ENCODE data around the gene TSACC. TPM values are rescaled to one million over a fixed set of nuclear protein-coding genes. Genes with fewer than 3 reads are reported as not detected.

TSACC gene
- total and polyA plus RNA-seq, 2 of the 8 experiments (the other 6 are each of a cell fraction or from before 2014, with no cell fraction given): 1.0 to 5.0 TPM

DNA sequence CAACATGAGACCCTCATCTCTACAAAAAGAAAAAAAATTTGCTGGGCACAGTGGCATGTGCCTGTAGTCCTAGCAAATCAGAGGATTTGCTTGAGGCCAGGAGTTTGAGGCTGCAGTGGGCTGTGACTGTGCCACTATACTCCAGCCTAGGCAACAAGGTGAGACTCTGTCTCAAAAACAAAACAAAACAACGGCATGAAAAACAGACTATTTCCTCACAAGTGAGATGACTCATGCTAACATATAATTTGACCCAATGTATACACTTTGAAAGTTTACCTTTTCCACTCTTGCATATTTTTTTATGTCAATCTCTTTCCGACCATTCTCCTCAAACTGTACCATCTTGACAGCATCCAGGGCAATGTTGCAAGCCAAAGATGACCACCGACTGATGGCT, 17.8 kb upstream of the TSACC start:
- Histone ChIP-seq H3K4me1 (replicated peaks in 1 of 4; ENCODE audit: control insufficient read depth in 3 of 4, insufficient read depth in 4 of 4, low read length in 3 of 4) (no peaks in the 10 kb centered on the region), H4K20me1 (replicated peaks in 1 of 2; ENCODE audit: control insufficient read depth in 1 of 2, insufficient read depth in 2 of 2, low read length in 2 of 2) (peaks cover 0 to 4% of the 10 kb centered on the region in 2 experiments), H3K4me2 (ENCODE audit: insufficient read depth in 1 of 2, low read depth in 2 of 2, low read length in 2 of 2) (no peak overlapping the region), H3K4me3 (ENCODE audit: extremely low read depth in 1 of 4, insufficient read depth in 2 of 4, low read depth in 3 of 4, low read length in 4 of 4) (no peak overlapping the region), H2BK15ac (ENCODE audit: low read length) (no peak overlapping the region), H3K9ac (replicated peaks in 1 of 4; ENCODE audit: extremely low read depth in 1 of 4, low read depth in 3 of 4, low read length in 3 of 4) (no peak overlapping the region), H3K27me3 (replicated peaks in 1 of 4; ENCODE audit: control insufficient read depth in 3 of 4, extremely low read depth in 1 of 4, insufficient read depth in 3 of 4, low read length in 3 of 4) (no peaks in the 10 kb centered on the region), H4K91ac (replicated peaks; ENCODE audit: insufficient read length, low read length) (no peak overlapping the region), H2AFZ (ENCODE audit: low read length) (no peak overlapping the region), H2AK5ac (ENCODE audit: low read depth, low read length) (no peak overlapping the region), H2BK120ac (replicated peaks; ENCODE audit: low read depth, low read length) (no peak overlapping the region), H2BK20ac (ENCODE audit: low read length) (no peak overlapping the region), H3K23me2 (ENCODE audit: low read depth, low read length) (no peaks in the 10 kb centered on the region), H3K4ac (replicated peaks; ENCODE audit: insufficient read length, low read depth, low read length) (no peak overlapping the region), H3K79me2 (ENCODE audit: control insufficient read depth in 1 of 2, insufficient read depth in 2 of 2, low read length in 2 of 2) (no peaks in the 10 kb centered on the region), H3K56ac (replicated peaks; ENCODE audit: insufficient read length, low read depth, low read length) (no peak overlapping the region), H4K5ac (ENCODE audit: insufficient read length, low read depth, low read length) (no peak overlapping the region), H3K27ac (ENCODE audit: low read depth, low read length) (no peak overlapping the region), H3K18ac (ENCODE audit: extremely low read depth, low read length) (no peak overlapping the region), H3K36me3 (ENCODE audit: control insufficient read depth in 2 of 4, insufficient read depth in 4 of 4, low read length in 3 of 4) (peaks cover 58 to 97% (median 82%) of the 10 kb centered on the region in 4 experiments), H2BK5ac (ENCODE audit: low read depth, low read length) (no peak overlapping the region), H4K8ac (ENCODE audit: extremely low read depth, insufficient read depth, low read length) (no peak overlapping the region), H3K79me1 (ENCODE audit: low read depth, low read length) (no peaks in the 10 kb centered on the region), H3K14ac (ENCODE audit: insufficient read length) (no peak overlapping the region), H2BK12ac (ENCODE audit: low read depth, low read length) (no peak overlapping the region), H3K23ac (ENCODE audit: insufficient read length) (no peak overlapping the region), H3K9me3 (ENCODE audit: insufficient read depth in 2 of 2, low read depth in 1 of 2, low read length in 1 of 2) (no peaks in the 10 kb centered on the region)
- TF ChIP-seq MAX (IDR thresholded peaks at IDR 0.05): no peak
- TF ChIP-seq, protein P1, sequence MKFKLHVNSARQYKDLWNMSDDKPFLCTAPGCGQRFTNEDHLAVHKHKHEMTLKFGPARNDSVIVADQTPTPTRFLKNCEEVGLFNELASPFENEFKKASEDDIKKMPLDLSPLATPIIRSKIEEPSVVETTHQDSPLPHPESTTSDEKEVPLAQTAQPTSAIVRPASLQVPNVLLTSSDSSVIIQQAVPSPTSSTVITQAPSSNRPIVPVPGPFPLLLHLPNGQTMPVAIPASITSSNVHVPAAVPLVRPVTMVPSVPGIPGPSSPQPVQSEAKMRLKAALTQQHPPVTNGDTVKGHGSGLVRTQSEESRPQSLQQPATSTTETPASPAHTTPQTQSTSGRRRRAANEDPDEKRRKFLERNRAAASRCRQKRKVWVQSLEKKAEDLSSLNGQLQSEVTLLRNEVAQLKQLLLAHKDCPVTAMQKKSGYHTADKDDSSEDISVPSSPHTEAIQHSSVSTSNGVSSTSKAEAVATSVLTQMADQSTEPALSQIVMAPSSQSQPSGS (IDR thresholded peaks at IDR 0.05; ENCODE audit: low read length): no peak
- TF ChIP-seq TEAD4 (IDR thresholded peaks at IDR 0.05; ENCODE audit: low read depth, low read length): no peak
- no peak for TF ChIP-seq SP4 (IDR thresholded peaks at IDR 0.05; ENCODE audit: low read length)
- no peak for TF ChIP-seq E2F6 (IDR thresholded peaks at IDR 0.05)
- no peak for TF ChIP-seq BACH1 (IDR thresholded peaks at IDR 0.05; ENCODE audit: low read length)
- no peak for TF ChIP-seq SAP30 (IDR thresholded peaks at IDR 0.05; ENCODE audit: insufficient read depth, insufficient replicate concordance, low read length)
- CTCF ChIA-PET (ENCODE audit: partially characterized antibody): interaction anchor here (1.0 to 4.0 kb wide), 9 partner anchors 10 to 179 kb away, joined by 3 to 30 read pairs (median 7); partner anchors contain the start of gene SMG5
- POLR2A ChIA-PET (ENCODE audit: partially characterized antibody): interaction anchor here (1.2 to 3.9 kb wide), 5 partner anchors 9 to 108 kb away, joined by 3 to 16 read pairs (median 4); partner anchors contain the start of gene PMF1
- FAIRE-seq: no peak
- WGBS, 2 experiments (ENCODE audit: extremely low coverage in 1 of 2, insufficient coverage in 1 of 2, insufficient read length in 1 of 2, insufficient replicate concordance in 2 of 2, low coverage in 1 of 2, low lambda C conversion rate in 2 of 2, missing lambda C conversion rate in 1 of 2): 93 to 100% methylated on average over 1 to 3 of the region's 3 CpGs
- no peak for DNase-seq (ENCODE audit: low read depth in 1 of 2, low spot score in 2 of 2)

Data from H1 (cell line).